ENCODE results near the gene ESCO1. TPM values are rescaled to one million over a fixed set of nuclear protein-coding genes. Genes with fewer than 3 reads are reported as not detected.

The ESCO1 gene
- total RNA-seq, 2 experiments from 2014 or later: 25.3 to 37.7 TPM

GRCh38 chr18:21559195-21559594 lies 41.3 kb downstream of the ESCO1 start:
- Histone ChIP-seq H3K4me1 (ENCODE audit: insufficient read depth, low read length, poor library complexity, severe bottlenecking) (no peaks in the 10 kb centered on the region), H3K9me2 (ENCODE audit: insufficient read depth, low read length) (no peaks in the 10 kb centered on the region), H3K79me2 (ENCODE audit: insufficient read depth, low read depth, low read length) (no peaks in the 10 kb centered on the region), H3K4me3 (ENCODE audit: low read depth, low read length, poor library complexity, severe bottlenecking) (no peak overlapping the region), H3K9me3 (ENCODE audit: low read length) (no peaks in the 10 kb centered on the region), H3K36me3 (ENCODE audit: insufficient read depth, low read length) (peaks cover 96% of the 10 kb centered on the region), H3K4me2 (ENCODE audit: low read length) (no peak overlapping the region), H4K20me1 (ENCODE audit: insufficient read depth, low read length) (no peaks in the 10 kb centered on the region), H2AFZ (ENCODE audit: low read length) (no peak overlapping the region), H3K27ac (ENCODE audit: low read depth, low read length, poor library complexity, severe bottlenecking) (no peak overlapping the region)
- no TSS peak for BruUV-seq (replicated peaks)
- CTCF ChIA-PET (ENCODE audit: unreplicated experiment): no interaction called here
- intact Hi-C loops (cut with micrococcal nuclease; ENCODE audit: unreplicated experiment): no loop called here
- POLR2A ChIA-PET: interaction anchor here (0.5 to 1.0 kb wide), 4 partner anchors 11 to 36 kb away, joined by 3 to 5 read pairs (median 4); no protein-coding TSS in a partner anchor
- no peak for DNase-seq (ENCODE audit: low spot score)
- TF ChIP-seq, protein P1, sequence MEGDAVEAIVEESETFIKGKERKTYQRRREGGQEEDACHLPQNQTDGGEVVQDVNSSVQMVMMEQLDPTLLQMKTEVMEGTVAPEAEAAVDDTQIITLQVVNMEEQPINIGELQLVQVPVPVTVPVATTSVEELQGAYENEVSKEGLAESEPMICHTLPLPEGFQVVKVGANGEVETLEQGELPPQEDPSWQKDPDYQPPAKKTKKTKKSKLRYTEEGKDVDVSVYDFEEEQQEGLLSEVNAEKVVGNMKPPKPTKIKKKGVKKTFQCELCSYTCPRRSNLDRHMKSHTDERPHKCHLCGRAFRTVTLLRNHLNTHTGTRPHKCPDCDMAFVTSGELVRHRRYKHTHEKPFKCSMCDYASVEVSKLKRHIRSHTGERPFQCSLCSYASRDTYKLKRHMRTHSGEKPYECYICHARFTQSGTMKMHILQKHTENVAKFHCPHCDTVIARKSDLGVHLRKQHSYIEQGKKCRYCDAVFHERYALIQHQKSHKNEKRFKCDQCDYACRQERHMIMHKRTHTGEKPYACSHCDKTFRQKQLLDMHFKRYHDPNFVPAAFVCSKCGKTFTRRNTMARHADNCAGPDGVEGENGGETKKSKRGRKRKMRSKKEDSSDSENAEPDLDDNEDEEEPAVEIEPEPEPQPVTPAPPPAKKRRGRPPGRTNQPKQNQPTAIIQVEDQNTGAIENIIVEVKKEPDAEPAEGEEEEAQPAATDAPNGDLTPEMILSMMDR (conservative IDR thresholded peaks at IDR 0.05; ENCODE audit: low read length): no peak
- TF ChIP-seq EZH2phosphoT487 (IDR thresholded peaks at IDR 0.05; ENCODE audit: borderline replicate concordance, low read depth, low read length): no peak

GRCh38 chr18:21557607-21558253 lies 42.8 kb downstream of the ESCO1 start:
- Histone ChIP-seq H2AFZ (ENCODE audit: low read length) (no peak overlapping the region), H3K9me3 (ENCODE audit: low read length) (no peaks in the 10 kb centered on the region), H3K9me2 (ENCODE audit: insufficient read depth, low read length) (no peaks in the 10 kb centered on the region), H3K4me2 (ENCODE audit: low read length) (no peak overlapping the region), H3K36me3 (ENCODE audit: insufficient read depth, low read length) (peaks cover 96% of the 10 kb centered on the region), H3K27ac (ENCODE audit: low read depth, low read length, poor library complexity, severe bottlenecking) (no peak overlapping the region), H4K20me1 (ENCODE audit: insufficient read depth, low read length) (no peaks in the 10 kb centered on the region), H3K4me3 (ENCODE audit: low read depth, low read length, poor library complexity, severe bottlenecking) (no peak overlapping the region), H3K79me2 (ENCODE audit: insufficient read depth, low read depth, low read length) (no peaks in the 10 kb centered on the region), H3K4me1 (ENCODE audit: insufficient read depth, low read length, poor library complexity, severe bottlenecking) (no peaks in the 10 kb centered on the region)
- intact Hi-C loops (cut with micrococcal nuclease; ENCODE audit: unreplicated experiment): no loop called here
- POLR2A ChIA-PET: interaction anchor here (0.6 to 1.2 kb wide), 2 partner anchors 9 to 265 kb away, joined by 3 read pairs; no protein-coding TSS in a partner anchor
- BruUV-seq (replicated peaks): TSS peak; percentile 18
- CTCF ChIA-PET (ENCODE audit: unreplicated experiment): no interaction called here
- no peak for TF ChIP-seq EZH2phosphoT487 (IDR thresholded peaks at IDR 0.05; ENCODE audit: borderline replicate concordance, low read depth, low read length)
- TF ChIP-seq, protein P1 (conservative IDR thresholded peaks at IDR 0.05; ENCODE audit: low read length): no peak
- DNase-seq (ENCODE audit: low spot score): no peak

GRCh38 chr18:21550510-21550970 lies 50.0 kb downstream of the ESCO1 start:
- CTCF ChIA-PET (ENCODE audit: unreplicated experiment): no interaction called here
- Histone ChIP-seq H3K27ac (ENCODE audit: low read depth, low read length, poor library complexity, severe bottlenecking) (no peak overlapping the region), H3K79me2 (ENCODE audit: insufficient read depth, low read depth, low read length) (peaks cover 4% of the 10 kb centered on the region; the same call in 1 of the 2 replicates), H3K9me3 (ENCODE audit: low read length) (no peaks in the 10 kb centered on the region), H3K36me3 (ENCODE audit: insufficient read depth, low read length) (peaks cover 94% of the 10 kb centered on the region), H4K20me1 (ENCODE audit: insufficient read depth, low read length) (no peaks in the 10 kb centered on the region), H3K4me2 (ENCODE audit: low read length) (no peak overlapping the region), H3K4me3 (ENCODE audit: low read depth, low read length, poor library complexity, severe bottlenecking) (no peak overlapping the region), H3K9me2 (ENCODE audit: insufficient read depth, low read length) (no peaks in the 10 kb centered on the region), H3K4me1 (ENCODE audit: insufficient read depth, low read length, poor library complexity, severe bottlenecking) (no peaks in the 10 kb centered on the region), H2AFZ (ENCODE audit: low read length) (no peak overlapping the region)
- no peak for TF ChIP-seq EZH2phosphoT487 (IDR thresholded peaks at IDR 0.05; ENCODE audit: borderline replicate concordance, low read depth, low read length)
- TF ChIP-seq, protein P1 (conservative IDR thresholded peaks at IDR 0.05; ENCODE audit: low read length): no peak
- no peak for DNase-seq (ENCODE audit: low spot score)
- intact Hi-C loops (cut with micrococcal nuclease; ENCODE audit: unreplicated experiment): no loop called here
- BruUV-seq (replicated peaks): no TSS peak
- POLR2A ChIA-PET: no interaction called here
